Kidney (tissue), 14 donors: ENCODE results near the gene SCNN1B. TPM values are rescaled to one million over a fixed set of nuclear protein-coding genes. Genes with fewer than 3 reads are reported as not detected.
"Not testable (repeated sequence)": the region's sequence is repeated elsewhere in the genome, so short reads cannot be mapped to it uniquely, and the experiment has no call there.

ENCODE experiments used
- DNase-seq, 5 donors: peaks; one replicate each; pipeline ENCODE4 v3.0.0-alpha.2; 2013 to 2020
- FAIRE-seq: peaks from 2 replicates; lab custom pipeline; 2012; peaks lifted over from hg19 to GRCh38; lab: Jason Lieb, UNC
- H3K27ac ChIP-seq, 2 donors: one replicate each; pipeline ENCODE4 v1.7.0; 2013; ENCODE audit warnings: low read depth in 2 of 2, low read length in 2 of 2, inconsistent platforms in 1 of 2
- H3K27me3 ChIP-seq: one replicate; pipeline ENCODE4 v1.7.1; 2013; ENCODE audit warnings: low read length, inconsistent platforms; ENCODE audit not compliant: control insufficient read depth, insufficient read depth
- H3K36me3 ChIP-seq, 3 donors: one replicate each; pipeline versions ENCODE4 v1.7.0 to v1.7.1; 2013; ENCODE audit warnings: low read length in 3 of 3, control low read depth in 1 of 3, inconsistent platforms in 1 of 3; ENCODE audit not compliant: insufficient read depth in 3 of 3, control insufficient read depth in 2 of 3
- H3K4me1 ChIP-seq, 3 donors: one replicate each; pipeline versions ENCODE4 v1.7.0 to v1.7.1; 2013; ENCODE audit warnings: low read length in 3 of 3, inconsistent platforms in 1 of 3, low read depth in 1 of 3; ENCODE audit not compliant: control insufficient read depth in 2 of 3, insufficient read depth in 2 of 3
- H3K4me3 ChIP-seq, 3 donors: one replicate each; pipeline versions ENCODE4 v1.7.0 to v1.8.1; 2013; ENCODE audit warnings: low read length in 3 of 3, control low read depth in 1 of 3, inconsistent platforms in 1 of 3
- H3K9ac ChIP-seq, 3 donors: one replicate each; pipeline versions ENCODE4 v1.7.0 to v1.7.1; 2013; ENCODE audit warnings: low read length in 3 of 3, control low read depth in 1 of 3, inconsistent platforms in 1 of 3
- H3K9me3 ChIP-seq, 3 donors: one replicate each; pipeline versions ENCODE4 v1.7.0 to v1.7.1; 2013; ENCODE audit warnings: low read length in 3 of 3, control low read depth in 1 of 3, inconsistent platforms in 1 of 3; ENCODE audit not compliant: control insufficient read depth in 2 of 3, insufficient read depth in 1 of 3
- intact Hi-C: fragments of 100-400 bp; cut with DNase I; formaldehyde crosslinking; loops from one replicate; pipeline ENCODE4 v1.11.1; 2022
- polyA plus RNA-seq: library from polyadenylated mRNA; stranded (reverse); fragments of 350-450 nt; fragmentation: Illumina TruSeq; extraction: RNeasy Lipid Tissue Mini Kit (QIAGEN cat#74804); gene quantifications from one replicate; pipeline ENCODE4 v1.2.3, GENCODE V29; 2014; ENCODE audit warnings: low read depth, low replicate concordance; ENCODE audit not compliant: insufficient read depth
- total RNA-seq: library from RNA; stranded (reverse); fragmentation: NEBNext Ultra II Directional; extraction: Animal tissue kit (Norgen Biotek cat#: 25700); gene quantifications from one replicate; pipeline ENCODE4 v1.2.1, GENCODE V29; 2021
- TF ChIP-seq, protein P1 (sequence below): IDR thresholded peaks from 3 replicates; pipeline ENCODE4 v1.5.1; 2012; ENCODE audit warnings: mild to moderate bottlenecking, moderate library complexity, borderline replicate concordance; ENCODE audit not compliant: insufficient read depth; ENCODE audit errors: extremely low read depth
- donor health status: control.
- donor health status: control.
- donor health status: control.
- donor health status: control.
- donor health status: control.
- donor health status: DM: yes; HTN: yes; CAD: no.
- donor health status: Normal renal cell carcinoma (clear cell type).

SCNN1B gene
- total and polyA plus RNA-seq, 2 donors from 2014 or later = 7.8 to 62.9 TPM

DNA sequence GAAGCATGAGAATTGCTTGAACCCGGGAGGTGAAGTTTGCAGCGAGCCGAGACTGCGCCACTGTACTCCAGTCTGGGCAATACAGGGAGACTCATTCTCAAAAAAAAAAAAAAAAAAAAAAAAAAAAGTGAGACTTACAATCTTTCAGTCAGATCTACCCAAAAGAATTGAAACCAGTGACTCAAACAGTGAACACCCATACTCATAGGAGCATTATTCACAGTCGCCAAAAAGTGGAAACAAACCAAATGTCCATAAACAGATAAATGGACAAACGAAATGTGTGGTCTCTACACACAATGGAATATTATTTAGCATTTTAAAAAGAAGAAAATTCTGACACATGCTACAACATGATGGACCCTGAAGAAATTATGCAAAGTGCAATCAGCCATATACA is 9.1 kb upstream of the SCNN1B start:
- intact Hi-C loops = no loop called here
- FAIRE-seq = no peak

DNA sequence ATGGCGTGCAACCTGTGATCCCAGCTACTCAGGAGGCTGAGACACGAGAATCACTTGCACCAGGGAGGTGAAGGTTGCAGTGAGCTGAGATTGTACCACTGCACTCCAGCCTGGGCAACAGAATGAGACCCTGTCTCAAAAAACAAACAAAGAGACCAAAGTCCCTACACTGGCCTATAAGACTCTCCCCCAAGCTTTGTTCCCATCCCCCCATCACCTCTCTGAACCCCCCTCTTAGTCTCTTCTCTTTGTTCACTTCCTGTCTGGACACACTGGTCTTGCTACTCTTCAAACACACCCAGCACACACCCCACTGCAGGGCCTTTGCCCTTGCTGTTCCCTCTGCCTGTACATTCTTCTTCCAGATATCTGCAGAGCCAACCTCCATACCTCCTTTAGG is 7.8 kb upstream of the SCNN1B start:
- no peak overlapping the region for H3K9ac ChIP-seq
- no peaks in the 10 kb centered on the region for H3K36me3 ChIP-seq
- no peaks in the 10 kb centered on the region for H3K4me1 ChIP-seq
- H3K9me3 ChIP-seq = no peaks in the 10 kb centered on the region
- no peaks in the 10 kb centered on the region for H3K27me3 ChIP-seq
- no peak for DNase-seq
- TF ChIP-seq, protein P1, sequence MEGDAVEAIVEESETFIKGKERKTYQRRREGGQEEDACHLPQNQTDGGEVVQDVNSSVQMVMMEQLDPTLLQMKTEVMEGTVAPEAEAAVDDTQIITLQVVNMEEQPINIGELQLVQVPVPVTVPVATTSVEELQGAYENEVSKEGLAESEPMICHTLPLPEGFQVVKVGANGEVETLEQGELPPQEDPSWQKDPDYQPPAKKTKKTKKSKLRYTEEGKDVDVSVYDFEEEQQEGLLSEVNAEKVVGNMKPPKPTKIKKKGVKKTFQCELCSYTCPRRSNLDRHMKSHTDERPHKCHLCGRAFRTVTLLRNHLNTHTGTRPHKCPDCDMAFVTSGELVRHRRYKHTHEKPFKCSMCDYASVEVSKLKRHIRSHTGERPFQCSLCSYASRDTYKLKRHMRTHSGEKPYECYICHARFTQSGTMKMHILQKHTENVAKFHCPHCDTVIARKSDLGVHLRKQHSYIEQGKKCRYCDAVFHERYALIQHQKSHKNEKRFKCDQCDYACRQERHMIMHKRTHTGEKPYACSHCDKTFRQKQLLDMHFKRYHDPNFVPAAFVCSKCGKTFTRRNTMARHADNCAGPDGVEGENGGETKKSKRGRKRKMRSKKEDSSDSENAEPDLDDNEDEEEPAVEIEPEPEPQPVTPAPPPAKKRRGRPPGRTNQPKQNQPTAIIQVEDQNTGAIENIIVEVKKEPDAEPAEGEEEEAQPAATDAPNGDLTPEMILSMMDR = no peak
- FAIRE-seq = no peak
- intact Hi-C loops = no loop called here
- no peak overlapping the region for H3K27ac ChIP-seq
- no peak overlapping the region for H3K4me3 ChIP-seq

More for the DNA sequence above, 9.1 kb upstream of the SCNN1B start:
- Histone ChIP-seq H3K4me3 (no peak overlapping the region), H3K36me3 (no peaks in the 10 kb centered on the region), H3K27me3 (no peaks in the 10 kb centered on the region), H3K4me1 (no peaks in the 10 kb centered on the region), H3K9ac (no peak overlapping the region), H3K27ac (no peak overlapping the region), H3K9me3 (no peaks in the 10 kb centered on the region)
- no peak for DNase-seq
- TF ChIP-seq, protein P1 = no peak

DNA sequence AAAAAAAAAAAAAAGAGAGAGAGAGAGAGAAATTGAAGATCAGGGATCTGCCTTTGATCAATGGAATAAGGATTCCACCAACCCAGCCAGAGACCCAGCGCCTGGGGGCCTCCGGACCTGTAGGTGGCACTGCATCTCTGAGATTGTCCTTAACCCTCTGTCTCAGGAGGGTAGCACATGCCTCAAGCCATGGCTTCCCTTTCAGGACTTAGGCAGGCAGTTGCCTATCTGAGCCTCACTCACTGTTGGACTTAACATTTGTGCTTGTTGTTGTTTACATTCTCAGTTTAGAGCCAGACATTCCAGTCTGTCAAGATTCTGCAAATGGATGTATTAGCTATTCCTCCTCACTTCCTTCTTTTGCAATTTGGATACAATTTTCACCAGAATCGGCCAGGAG is 5.1 kb upstream of the SCNN1B start:
- H3K27me3 ChIP-seq = peaks cover 5% of the 10 kb centered on the region
- H3K36me3 ChIP-seq = no peaks in the 10 kb centered on the region
- no peak overlapping the region for H3K9ac ChIP-seq
- no peak overlapping the region for H3K4me3 ChIP-seq
- TF ChIP-seq, protein P1 = no peak
- FAIRE-seq = no peak
- no peaks in the 10 kb centered on the region for H3K4me1 ChIP-seq
- no peak for DNase-seq
- intact Hi-C loops = no loop called here
- H3K9me3 ChIP-seq = no peaks in the 10 kb centered on the region
- H3K27ac ChIP-seq = no peak overlapping the region

DNA sequence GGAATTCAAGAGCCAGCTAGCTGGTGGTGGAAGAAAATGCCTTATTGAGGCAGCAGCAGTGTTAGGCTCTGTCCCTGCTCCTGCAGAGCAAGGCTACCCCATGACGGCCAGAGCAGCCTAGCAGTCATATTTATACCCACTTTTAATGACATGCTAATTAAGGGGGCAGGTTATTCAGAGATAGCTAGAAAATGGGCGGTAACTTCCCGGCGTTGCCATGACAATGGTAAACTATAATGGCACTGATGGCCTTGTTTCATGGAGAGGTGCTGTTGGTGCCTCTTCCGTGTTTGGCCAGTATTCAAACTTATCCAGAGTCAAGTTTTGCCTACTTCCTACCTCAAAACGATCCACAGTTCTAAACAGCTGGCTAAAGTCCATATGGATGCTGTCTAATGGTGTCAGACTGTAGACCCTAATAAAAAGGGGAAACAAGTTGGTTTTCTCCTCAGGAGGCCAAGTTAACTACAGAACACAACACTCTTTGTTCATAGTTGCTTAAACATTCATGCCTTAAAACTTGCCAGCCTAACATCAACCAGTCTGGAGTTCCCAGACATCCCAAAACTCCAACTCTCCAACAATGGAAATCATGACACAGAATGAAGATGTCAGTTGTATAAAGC is 3.7 kb upstream of the SCNN1B start:
- H3K27me3 ChIP-seq = peaks cover 12% of the 10 kb centered on the region
- no peaks in the 10 kb centered on the region for H3K9me3 ChIP-seq
- TF ChIP-seq, protein P1 = no peak
- intact Hi-C loops = no loop called here
- H3K36me3 ChIP-seq = no peaks in the 10 kb centered on the region
- H3K9ac ChIP-seq = no peak overlapping the region
- DNase-seq = no peak
- no peak overlapping the region for H3K4me3 ChIP-seq
- FAIRE-seq = no peak
- H3K27ac ChIP-seq = no peak overlapping the region
- no peaks in the 10 kb centered on the region for H3K4me1 ChIP-seq

GRCh38 chr16:23299815-23300214 is 2.3 kb upstream of the SCNN1B start:
- peaks cover 14% of the 10 kb centered on the region for H3K27me3 ChIP-seq
- H3K36me3 ChIP-seq, intact Hi-C loops, H3K4me3 ChIP-seq, H3K9me3 ChIP-seq, H3K27ac ChIP-seq, H3K9ac ChIP-seq, DNase-seq, FAIRE-seq, H3K4me1 ChIP-seq: not testable (repeated sequence)
